ENCODE measurements around the gene ABHD14A.

- TF ChIP-seq CTCF (IDR thresholded peaks at IDR 0.05), result no peak
- TF ChIP-seq POLR2AphosphoS5 (IDR thresholded peaks at IDR 0.05), result no peak
- TF ChIP-seq POLR2A (IDR thresholded peaks at IDR 0.05), result no peak
These were observed 30.7 kb downstream of the ABHD14A start for GRCh38 chr3:52005571-52005986.
